NCI-H345 (cell line): ENCODE data around the gene CHCHD1.
"Not testable (repeated sequence)": the region's sequence is repeated elsewhere in the genome, so short reads cannot be mapped to it uniquely, and the experiment has no call there.

Experiments
- DNase-seq: peaks from one replicate; lab custom pipeline; 2025; lab: John Stamatoyannopoulos, UW

The CHCHD1 gene

GRCh38 chr10:73781879-73782748, at the start of gene CHCHD1:
Gene CHCHD1, plus strand, starts transcription at chr10:73782048. Its CDS starts 28 bp downstream, at chr10:73782076.
- peak; percentile 77 for DNase-seq

- DNase-seq, result no peak
Observed at GRCh38 chr10:73732426-73732825, 49.4 kb upstream of the CHCHD1 start.

DNA sequence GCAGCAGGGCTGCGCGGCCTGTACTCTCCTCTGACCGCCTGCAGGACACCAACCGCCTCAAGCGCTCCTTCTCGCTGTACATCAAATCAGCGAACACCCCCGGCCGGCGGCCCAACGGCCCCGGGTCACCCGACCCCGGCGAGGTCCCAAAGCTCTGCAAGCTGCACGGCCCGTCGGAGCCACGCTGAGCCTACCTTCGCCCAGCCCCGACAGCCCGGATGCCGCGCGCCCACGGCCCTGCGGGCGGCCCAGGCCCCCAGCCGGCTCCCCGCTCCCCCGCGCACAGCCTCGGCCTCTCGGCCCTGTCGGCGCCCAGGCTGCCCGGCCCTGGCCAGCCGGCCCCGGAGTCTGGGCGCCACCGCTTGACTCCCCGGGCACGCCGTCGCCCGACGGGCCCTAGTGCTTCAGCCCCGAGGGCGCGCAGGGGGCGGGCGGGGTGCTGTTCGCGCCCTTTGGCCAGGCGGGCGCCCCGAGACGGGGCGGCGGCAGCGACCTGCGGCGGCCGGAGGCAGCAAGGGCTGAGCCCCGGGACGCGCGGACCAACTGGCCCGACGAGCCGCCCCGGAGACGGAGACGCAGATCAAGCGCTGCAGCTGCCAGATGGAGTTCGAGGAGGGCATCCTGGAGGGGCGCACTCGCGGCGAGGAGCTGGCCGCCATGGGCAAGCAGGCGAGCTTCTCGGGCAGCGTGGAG, 48.8 kb upstream of the CHCHD1 start:
- no peak for DNase-seq

DNA sequence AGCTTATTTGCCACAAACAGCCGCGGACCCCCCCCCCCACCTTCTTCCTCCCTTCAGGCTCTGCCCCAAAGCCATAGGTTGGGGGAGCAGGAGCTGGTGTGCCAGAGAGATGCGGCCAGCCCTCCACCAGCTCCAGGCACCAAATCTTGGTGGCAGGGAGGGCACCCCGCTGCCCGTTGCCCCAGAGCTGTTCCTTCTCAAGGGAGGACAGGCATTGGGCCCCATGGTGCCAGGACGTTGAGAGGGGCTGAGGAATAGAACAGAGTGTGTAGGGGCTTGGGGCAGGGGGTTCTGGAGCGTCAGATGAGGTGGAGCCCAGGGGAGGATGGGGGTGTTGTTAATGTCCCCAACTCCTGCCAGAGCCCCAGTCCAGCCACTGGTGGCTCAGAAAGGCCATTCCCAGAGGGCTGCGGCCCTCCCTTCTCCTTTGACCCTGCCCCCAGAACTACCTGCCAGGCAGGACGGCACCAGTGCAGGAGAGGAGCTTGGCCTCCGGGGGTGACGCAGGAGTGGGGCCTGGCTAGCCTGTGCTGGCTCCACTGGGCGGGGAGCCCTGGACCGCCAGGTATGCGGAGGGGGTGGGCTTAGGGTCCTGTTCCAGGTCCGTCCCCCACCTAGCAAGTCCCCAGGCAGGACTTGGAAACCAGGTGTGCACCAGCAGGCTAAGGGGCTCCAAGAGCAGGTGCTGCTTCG, 47.7 kb upstream of the CHCHD1 start:
- DNase-seq, result no peak

DNA sequence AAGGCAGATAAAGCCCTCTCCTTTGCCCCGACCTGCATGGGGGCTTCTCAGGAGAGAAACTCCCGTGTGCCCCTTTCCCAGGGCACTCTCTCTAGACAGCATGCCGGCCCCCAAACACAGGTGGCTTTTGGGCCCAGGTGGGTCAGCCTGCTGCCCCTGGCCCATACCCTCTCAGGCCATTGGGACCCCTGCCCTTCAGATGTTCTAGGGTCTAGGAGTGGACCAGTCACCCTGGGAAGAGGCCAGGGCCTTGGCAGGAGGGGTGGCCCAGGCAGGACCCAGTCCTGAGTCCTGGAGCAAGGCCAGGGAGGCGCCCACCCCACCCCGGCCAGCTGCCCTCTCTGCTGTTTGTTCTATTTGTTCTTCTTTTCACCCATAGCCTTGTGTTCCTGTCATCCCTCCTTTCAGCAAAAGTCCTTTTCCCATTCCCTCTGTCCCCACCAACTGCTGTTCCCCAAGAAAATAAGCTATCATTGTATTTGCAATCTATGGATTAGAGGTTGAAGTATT, 47.0 kb upstream of the CHCHD1 start:
- no peak for DNase-seq

GRCh38 chr10:73740501-73741254, 41.2 kb upstream of the CHCHD1 start:
- not testable (repeated sequence) for DNase-seq

- DNase-seq, result no peak
Observed at GRCh38 chr10:73742454-73742734, 39.5 kb upstream of the CHCHD1 start.

- DNase-seq, result no peak
Observed at GRCh38 chr10:73743327-73743904, 38.4 kb upstream of the CHCHD1 start.

DNA sequence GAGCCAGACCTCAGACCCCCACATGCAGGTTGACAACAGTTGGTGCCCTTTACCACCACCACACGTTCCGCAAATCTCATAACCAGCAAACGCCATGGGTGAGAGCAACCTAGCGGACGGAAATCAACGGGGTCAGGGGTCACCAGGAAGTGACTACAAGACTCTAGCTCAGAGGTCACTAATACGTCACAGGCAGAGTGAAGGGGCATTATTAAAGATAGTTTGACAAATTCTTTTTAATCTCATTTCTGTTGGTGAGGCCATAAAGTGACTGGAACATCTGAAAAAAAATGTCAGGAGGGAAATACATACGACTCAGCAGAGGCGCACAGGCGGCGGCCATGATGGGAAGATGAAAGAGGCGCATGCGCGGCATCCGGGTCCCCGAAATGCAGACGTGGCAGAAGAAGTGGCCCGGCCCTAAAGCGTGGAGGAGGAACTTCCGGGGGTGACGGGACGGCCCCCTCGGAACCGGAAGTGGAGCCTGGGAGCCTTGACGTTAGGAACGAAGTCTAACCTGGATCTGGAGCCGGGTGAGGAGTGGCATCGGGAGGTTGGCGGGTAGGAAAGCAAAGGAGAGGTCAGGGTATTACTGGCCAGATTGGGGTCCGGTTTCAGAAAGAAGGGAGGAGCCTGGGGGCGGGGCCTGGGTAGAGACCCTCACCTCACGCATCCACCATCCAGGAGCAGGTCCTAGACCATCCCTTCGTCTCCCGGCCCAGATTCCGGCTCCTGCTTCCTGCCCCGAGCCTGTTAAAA, 37.8 kb upstream of the CHCHD1 start, which contains the start of gene SEC24C:
Gene SEC24C, plus strand, starts transcription at position 468 of the 759 bp plus-strand sequence. CDS start 2,461 bp downstream, outside the sequence.
- peak; percentile 93 for DNase-seq

DNA sequence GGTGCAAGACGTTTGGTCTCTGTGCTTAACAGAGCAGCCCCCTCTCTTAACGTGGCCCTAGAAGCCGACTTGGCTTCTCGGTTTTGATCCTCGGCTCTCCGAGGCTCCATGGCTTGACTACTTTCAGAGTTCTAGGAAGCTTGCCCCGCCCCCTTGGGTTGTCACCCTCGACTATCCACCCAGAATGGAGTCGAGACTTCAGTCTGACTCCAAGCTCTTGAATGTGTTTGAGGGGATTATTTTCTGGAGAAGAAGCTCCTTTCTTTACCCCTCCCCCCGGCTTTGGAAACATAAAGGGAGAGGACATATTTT, 37.2 kb upstream of the CHCHD1 start:
- DNase-seq, result no peak

- no peak for DNase-seq
Observed at GRCh38 chr10:73746721-73747120, 35.1 kb upstream of the CHCHD1 start.

DNA sequence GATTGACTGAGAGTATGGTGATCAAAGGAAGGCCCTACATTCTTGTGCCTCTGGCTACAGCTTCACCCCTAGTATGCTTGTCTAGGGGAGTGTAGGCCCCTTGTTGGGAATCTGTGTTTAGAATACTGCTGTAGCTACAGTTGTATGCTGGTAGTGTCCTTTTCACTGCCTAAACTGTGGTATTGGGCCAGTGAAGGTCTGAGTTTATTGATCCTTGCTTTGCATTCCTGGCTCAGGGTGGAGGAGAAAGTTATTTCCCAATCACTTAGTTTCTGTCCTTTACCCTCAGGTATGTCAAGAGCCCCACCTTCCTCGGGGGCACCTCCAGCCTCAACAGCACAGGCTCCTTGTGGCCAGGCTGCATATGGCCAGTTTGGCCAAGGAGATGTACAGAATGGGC, 31.0 kb upstream of the CHCHD1 start:
- DNase-seq, result no peak

DNA sequence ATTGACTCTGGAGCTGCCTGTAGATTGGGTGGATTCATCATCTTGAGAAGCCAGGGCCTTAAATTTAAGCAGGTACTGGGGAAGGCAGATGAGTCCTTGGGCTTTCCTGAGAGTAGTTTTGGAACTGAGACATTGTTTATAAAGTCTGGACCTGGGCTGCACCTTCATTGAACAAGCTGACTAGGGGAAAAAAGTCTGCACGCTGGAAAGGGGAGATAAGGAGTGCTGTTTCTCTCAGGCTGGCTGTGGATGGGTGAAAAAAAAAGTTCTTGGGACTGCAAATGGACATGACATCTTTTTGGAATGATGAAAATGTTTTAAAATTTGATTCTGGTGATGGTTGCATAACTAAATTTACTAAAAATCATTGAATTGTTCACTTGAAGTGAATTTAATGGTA, 25.7 kb upstream of the CHCHD1 start:
- no peak for DNase-seq

DNA sequence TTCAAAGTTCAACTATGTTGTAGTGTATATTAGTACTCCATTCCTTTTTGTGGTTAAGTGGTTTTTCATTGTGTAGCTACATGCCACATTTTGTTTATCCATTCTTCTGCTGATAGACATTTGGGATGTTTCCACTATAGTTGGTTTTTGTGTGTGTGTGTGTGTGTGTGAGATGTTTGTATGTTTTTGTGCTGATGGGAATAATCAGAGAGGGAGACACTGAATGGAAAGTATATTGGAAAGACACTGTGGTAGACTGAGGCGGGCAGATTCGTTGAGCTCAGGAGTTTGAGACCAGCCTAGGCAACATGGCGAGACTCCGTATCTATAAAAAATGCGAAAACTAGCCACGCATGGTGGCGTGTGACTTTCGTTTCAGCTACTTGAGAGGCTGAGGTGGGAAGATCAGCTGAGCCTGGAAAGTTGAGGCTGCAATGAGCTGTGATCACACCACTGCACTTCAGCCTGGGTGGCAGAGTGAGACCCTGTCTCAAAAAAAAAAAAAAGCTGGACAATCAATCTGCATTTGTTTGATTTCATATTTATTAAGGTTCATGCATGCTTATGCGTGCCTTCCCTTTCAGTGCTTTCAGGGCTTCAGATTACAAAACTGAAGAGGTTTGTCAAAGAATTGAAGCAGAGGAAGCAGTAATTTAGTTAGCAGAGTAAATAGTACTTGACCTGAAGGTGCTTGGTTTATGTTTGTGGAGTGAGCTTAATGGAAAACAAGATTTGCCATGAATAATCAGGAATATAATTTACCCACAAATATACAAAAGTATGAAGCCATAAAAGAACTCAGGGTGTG, 22.9 kb upstream of the CHCHD1 start:
- no peak for DNase-seq

DNA sequence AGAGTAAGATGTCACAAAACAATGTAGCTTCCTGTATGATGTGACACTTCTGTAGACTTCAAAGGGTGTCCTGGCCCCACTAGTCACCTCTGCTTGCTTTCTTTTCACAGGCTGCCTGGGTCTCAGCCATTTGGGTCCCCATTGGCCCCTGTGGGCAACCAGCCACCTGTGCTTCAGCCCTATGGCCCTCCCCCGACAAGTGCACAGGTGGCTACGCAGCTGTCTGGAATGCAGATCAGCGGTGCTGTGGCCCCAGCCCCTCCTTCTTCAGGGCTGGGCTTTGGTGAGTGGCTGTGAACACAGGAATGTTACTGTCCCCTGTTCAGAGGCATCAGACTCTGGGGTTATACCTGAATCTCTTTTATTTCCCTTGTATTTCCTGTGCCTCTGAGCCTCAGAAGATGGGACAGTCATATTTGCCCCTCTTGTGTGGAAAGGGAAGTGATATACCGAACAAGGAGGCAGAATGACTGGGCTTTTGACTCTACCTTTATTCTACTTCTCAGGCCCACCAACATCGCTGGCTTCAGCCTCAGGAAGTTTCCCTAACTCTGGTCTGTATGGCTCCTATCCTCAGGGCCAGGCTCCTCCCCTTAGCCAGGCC, 22.2 kb upstream of the CHCHD1 start:
- DNase-seq, result no peak

DNA sequence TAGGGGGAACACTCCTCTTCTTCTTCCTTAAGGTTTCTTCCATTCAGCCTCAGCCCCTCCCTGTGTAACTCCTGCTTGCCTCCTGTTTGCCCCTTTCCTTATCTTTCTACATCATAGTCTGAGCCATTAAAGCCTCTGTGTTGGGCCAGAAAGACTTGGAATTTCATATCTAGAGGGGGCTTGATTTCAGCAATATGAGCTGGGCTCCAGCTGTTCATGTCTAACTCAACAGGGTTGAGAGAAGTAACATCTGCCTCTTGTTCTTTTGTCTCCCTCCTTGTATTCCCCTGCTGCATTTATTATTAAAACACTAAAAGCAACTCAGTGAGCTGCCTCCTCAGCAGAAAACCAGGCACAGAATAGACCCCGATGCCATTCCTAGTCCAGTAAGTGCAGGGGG, 20.1 kb upstream of the CHCHD1 start:
- DNase-seq, result no peak

- no peak for DNase-seq
Observed at GRCh38 chr10:73762915-73763314, 18.9 kb upstream of the CHCHD1 start.

DNA sequence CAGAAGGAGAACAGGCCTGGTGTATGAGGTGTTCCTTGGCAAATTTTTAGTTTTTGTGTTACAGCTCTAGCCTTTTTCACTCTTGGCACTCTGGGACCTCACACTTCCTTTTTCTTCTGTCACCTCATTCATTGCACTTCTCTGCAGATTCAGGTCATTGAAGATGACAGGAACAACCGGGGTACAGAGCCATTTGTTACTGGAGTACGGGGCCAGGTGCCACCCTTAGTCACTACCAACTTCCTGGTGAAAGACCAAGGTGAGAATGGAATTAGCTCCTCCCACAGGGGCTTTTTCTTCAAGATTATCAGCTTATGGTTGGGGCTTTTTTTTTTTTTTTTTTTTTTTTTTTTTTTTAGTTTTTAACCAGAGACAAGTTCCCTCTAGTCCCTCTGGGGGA, 18.5 kb upstream of the CHCHD1 start:
- no peak for DNase-seq

- no peak for DNase-seq
Observed at GRCh38 chr10:73765066-73765465, 16.8 kb upstream of the CHCHD1 start.

DNA sequence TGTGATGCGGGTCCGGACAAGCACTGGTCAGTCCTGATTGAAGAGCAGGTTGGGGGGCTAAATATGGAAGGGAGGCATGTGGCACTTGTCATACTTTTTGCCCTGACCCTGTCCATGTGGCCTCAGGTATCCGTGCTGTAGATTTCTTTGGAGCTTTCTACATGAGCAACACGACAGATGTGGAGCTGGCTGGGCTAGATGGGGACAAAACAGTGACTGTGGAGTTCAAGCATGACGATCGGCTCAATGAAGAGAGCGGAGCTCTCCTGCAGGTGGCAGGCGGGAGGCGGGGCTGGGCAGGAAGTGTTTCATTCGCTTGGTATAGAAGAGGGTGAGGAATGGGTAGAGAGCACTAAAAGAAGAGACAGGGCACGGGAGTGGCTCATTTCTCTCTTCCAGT, 13.0 kb upstream of the CHCHD1 start:
- peak; percentile 34 for DNase-seq
